A673 (cell line): Measurements from ENCODE around the gene PLEKHA6. TPM values are rescaled to one million over a fixed set of nuclear protein-coding genes. Genes with fewer than 3 reads are reported as not detected.

ENCODE experiments used
- BruUV-seq: library from RNA; stranded (reverse); fragments of 400-500 nt; replicated peaks from 2 replicates; lab custom pipeline; 2021; lab: Mats Ljungman, UMichigan
- CTCF ChIA-PET: fragments of 300-600 bp; sonication (Branson Sonifier 250); formaldehyde crosslinking; loops from one replicate; lab custom pipeline; 2022; ENCODE audit warnings: antibody characterized with exemption; lab: Charles Lee
- POLR2A ChIA-PET: fragments of 300-600 bp; sonication (Branson Sonifier 250); formaldehyde crosslinking; loops from one replicate; lab custom pipeline; 2022; ENCODE audit warnings: antibody characterized with exemption; ENCODE audit not compliant: low non-redundant PET; lab: Charles Lee
- DNase-seq: peaks from one replicate; pipeline ENCODE4 v3.0.0-alpha.2; 2015; ENCODE audit warnings: low spot score
- H3K27ac ChIP-seq: fragments of 200-600 bp; sonication (generic); 2 replicates; pipeline ENCODE4 v1.5.1; 2016; ENCODE audit warnings: mixed run types, low read depth, mild to moderate bottlenecking, mixed read lengths, antibody characterized with exemption, low read length; ENCODE audit not compliant: poor library complexity, severe bottlenecking
- H3K27me3 ChIP-seq: fragments of 200-600 bp; sonication (generic); replicated peaks from 2 replicates; pipeline ENCODE4 v1.6.1; 2017; ENCODE audit warnings: mixed run types, low read depth, mild to moderate bottlenecking, mixed read lengths, antibody characterized with exemption, low read length; ENCODE audit not compliant: insufficient read depth, poor library complexity
- H3K36me3 ChIP-seq: fragments of 200-600 bp; sonication (generic); 2 replicates; pipeline ENCODE4 v1.6.1; 2016; ENCODE audit warnings: mixed run types, mild to moderate bottlenecking, mixed read lengths, antibody characterized with exemption, low read length; ENCODE audit not compliant: insufficient read depth, poor library complexity, severe bottlenecking
- H3K4me1 ChIP-seq: fragments of 200-600 bp; sonication (generic); 2 replicates; pipeline ENCODE4 v1.6.1; 2017; ENCODE audit warnings: mixed run types, mild to moderate bottlenecking, mixed read lengths, antibody characterized with exemption, low read length; ENCODE audit not compliant: insufficient read depth, poor library complexity, severe bottlenecking
- H3K4me3 ChIP-seq: fragments of 200-600 bp; sonication (generic); 2 replicates; pipeline ENCODE4 v1.5.1; 2016; ENCODE audit warnings: low read depth, mixed run types, mild to moderate bottlenecking, mixed read lengths, low read length; ENCODE audit not compliant: poor library complexity, severe bottlenecking
- H3K9me3 ChIP-seq: fragments of 200-600 bp; sonication (generic); 2 replicates; pipeline ENCODE4 v1.6.1; 2016; ENCODE audit warnings: mixed run types, low read depth, mild to moderate bottlenecking, mixed read lengths, antibody characterized with exemption, low read length; ENCODE audit not compliant: poor library complexity, severe bottlenecking
- CTCF ChIP-seq: fragments of 300-800, 200-600 bp; sonication (generic); conservative IDR thresholded peaks from 2 replicates; pipeline ENCODE4 v1.5.1; 2017; ENCODE audit warnings: low read depth, mild to moderate bottlenecking, antibody characterized with exemption, low read length, moderate library complexity, mixed read lengths
- EZH2 ChIP-seq: fragments of 200-600 bp; sonication (generic); IDR thresholded peaks from 2 replicates; pipeline ENCODE4 v1.6.1; 2017; ENCODE audit warnings: borderline replicate concordance, low read depth, mild to moderate bottlenecking, mixed read lengths, antibody characterized with exemption, low read length; ENCODE audit not compliant: poor library complexity, severe bottlenecking
- intact Hi-C: fragments of 100-400 bp; cut with micrococcal nuclease; formaldehyde crosslinking; loops from one replicate; pipeline ENCODE4 v1.10.0; 2022; ENCODE audit not compliant: unreplicated experiment
- total RNA-seq: library from RNA; stranded (reverse); gene quantifications from 2 replicates; pipeline ENCODE4 v1.2.3, GENCODE V29; 2021

PLEKHA6 gene
- total RNA-seq, 1 experiment from 2014 or later: 0.58 TPM

DNA sequence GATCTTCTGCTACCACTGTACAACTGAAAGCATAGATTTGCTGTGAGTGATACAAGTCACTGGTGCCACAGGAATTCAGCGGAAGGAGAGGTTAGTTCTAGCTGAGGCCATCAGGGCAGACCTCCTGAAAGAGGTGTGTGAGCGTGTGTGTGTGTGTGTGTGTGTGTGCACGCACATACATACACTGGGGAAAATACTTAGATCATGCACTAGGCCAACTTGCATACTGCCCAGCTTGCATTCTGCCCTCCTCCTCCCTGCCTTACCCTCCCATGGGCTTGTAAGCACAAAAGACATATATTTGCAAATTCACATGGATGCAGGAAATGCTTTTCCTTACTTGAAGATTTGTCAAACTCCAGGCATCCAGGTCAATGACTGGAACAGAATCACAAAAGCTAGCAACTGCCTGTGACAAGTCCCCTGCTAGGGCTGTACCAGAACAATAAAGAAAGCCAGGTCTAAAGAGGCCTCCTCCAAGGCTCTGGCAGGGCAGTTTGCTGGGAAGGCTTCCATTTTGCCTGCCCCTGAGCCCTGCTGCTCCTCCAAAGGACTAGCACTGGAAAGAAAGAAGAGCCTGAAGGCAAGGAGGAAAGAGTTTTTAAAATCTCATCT lies 23.2 kb downstream of the PLEKHA6 start:
- Histone ChIP-seq H3K27ac (no peak overlapping the region), H3K4me3 (no peak overlapping the region), H3K27me3 (peaks cover 21% of the 10 kb centered on the region), H3K9me3 (no peaks in the 10 kb centered on the region), H3K36me3 (no peaks in the 10 kb centered on the region), H3K4me1 (no peaks in the 10 kb centered on the region)
- intact Hi-C loops: no loop called here
- no TSS peak for BruUV-seq
- TF ChIP-seq EZH2: no peak
- no peak for TF ChIP-seq CTCF
- DNase-seq: no peak
- ChIA-PET CTCF (no interaction called here), POLR2A (no interaction called here)

DNA sequence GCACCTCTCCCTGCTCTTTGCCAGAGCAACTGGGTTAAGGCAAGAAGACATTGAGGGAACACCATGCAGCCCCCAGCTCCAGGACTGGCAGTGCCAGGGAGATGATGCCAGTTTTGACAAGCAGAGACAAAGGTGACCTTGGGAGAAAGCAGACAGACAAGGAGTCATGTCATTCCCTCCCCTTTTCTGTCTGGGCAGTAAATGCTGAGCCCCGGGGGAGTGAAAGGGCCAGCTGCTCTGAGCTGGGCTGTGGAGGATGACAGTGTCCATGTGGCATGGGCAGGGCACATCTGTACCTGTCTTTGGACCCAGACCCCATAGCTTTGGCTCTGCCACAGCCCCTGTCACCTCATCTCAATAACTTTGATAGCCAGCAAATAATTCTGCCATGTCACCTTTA lies 24.2 kb downstream of the PLEKHA6 start:
- Histone ChIP-seq H3K4me3 (no peak overlapping the region), H3K4me1 (no peaks in the 10 kb centered on the region), H3K9me3 (no peaks in the 10 kb centered on the region), H3K36me3 (no peaks in the 10 kb centered on the region), H3K27ac (no peak overlapping the region), H3K27me3 (peaks cover 21% of the 10 kb centered on the region)
- no peak for TF ChIP-seq EZH2
- TF ChIP-seq CTCF: no peak
- no peak for DNase-seq
- ChIA-PET POLR2A (no interaction called here), CTCF (no interaction called here)
- intact Hi-C loops: no loop called here
- no TSS peak for BruUV-seq

DNA sequence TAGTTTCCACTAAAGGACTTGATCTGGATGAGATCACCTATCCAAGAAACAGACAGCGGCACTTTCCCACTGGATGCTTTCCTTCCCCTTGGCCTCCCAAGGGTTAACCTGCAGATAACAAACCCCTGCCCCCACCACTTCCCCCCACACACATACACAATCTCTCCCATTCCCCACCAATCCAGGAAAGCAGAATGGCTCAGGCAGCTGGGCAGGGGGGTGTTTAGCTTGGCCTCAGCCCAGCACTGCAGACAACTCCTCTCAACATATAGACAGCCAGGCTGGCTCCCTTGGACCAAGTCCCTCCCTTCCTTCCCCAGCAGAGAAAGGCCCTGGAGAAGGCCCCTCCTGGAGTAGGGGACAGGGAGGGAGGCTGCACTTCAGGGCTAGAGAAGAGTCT lies 24.6 kb downstream of the PLEKHA6 start:
- H3K27me3 ChIP-seq: peaks cover 21% of the 10 kb centered on the region
- no peaks in the 10 kb centered on the region for H3K4me1 ChIP-seq
- POLR2A ChIA-PET: no interaction called here
- CTCF ChIA-PET: no interaction called here
- DNase-seq: no peak
- no TSS peak for BruUV-seq
- H3K27ac ChIP-seq: no peak overlapping the region
- H3K9me3 ChIP-seq: no peaks in the 10 kb centered on the region
- H3K4me3 ChIP-seq: no peak overlapping the region
- intact Hi-C loops: no loop called here
- H3K36me3 ChIP-seq: no peaks in the 10 kb centered on the region
- TF ChIP-seq CTCF (no peak), EZH2 (no peak)
